ENCODE measurements around the gene TAF11.
"Not testable (repeated sequence)": the region's sequence is repeated elsewhere in the genome, so short reads cannot be mapped to it uniquely, and the experiment has no call there.

Gene TAF11

GRCh38 chr6:34887753-34888513 lies at the start of gene TAF11:
TAF11 (minus strand) TSS chr6:34888042; CDS start chr6:34887957, 85 bp downstream.
- Histone ChIP-seq H3K4me1 (ENCODE audit: insufficient read depth, low read length) (peaks cover 13% of the 10 kb centered on the region), H2AFZ (ENCODE audit: low read depth, low read length) (peak within 1 kb of the TSS; percentile 91), H3K9me3 (ENCODE audit: low read length) (no peaks in the 10 kb centered on the region), H3K27me3 (ENCODE audit: insufficient read depth, low read length) (no peaks in the 10 kb centered on the region), H3K4me3 (ENCODE audit: low read length) (peak within 1 kb of the TSS; percentile 94), H3K36me3 (ENCODE audit: insufficient read depth, low read length) (peaks cover 15% of the 10 kb centered on the region)

- Histone ChIP-seq H2AFZ (ENCODE audit: low read depth, low read length) (no peak overlapping the region), H3K4me1 (ENCODE audit: insufficient read depth, low read length) (no peaks in the 10 kb centered on the region), H3K4me3 (ENCODE audit: low read length) (no peak overlapping the region), H3K9me3 (ENCODE audit: low read length) (no peaks in the 10 kb centered on the region), H3K27me3 (ENCODE audit: insufficient read depth, low read length) (no peaks in the 10 kb centered on the region), H3K36me3 (ENCODE audit: insufficient read depth, low read length) (no peaks in the 10 kb centered on the region)
Measured at GRCh38 chr6:34934516-34934915, 46.7 kb upstream of the TAF11 start.

GRCh38 chr6:34932202-34932601 lies 44.4 kb upstream of the TAF11 start:
- H3K4me3 ChIP-seq (ENCODE audit: low read length); H3K27me3 ChIP-seq (ENCODE audit: insufficient read depth, low read length); H3K36me3 ChIP-seq (ENCODE audit: insufficient read depth, low read length); H3K4me1 ChIP-seq (ENCODE audit: insufficient read depth, low read length); H3K9me3 ChIP-seq (ENCODE audit: low read length); H2AFZ ChIP-seq (ENCODE audit: low read depth, low read length): not testable (repeated sequence)

GRCh38 chr6:34930221-34930620 lies 42.4 kb upstream of the TAF11 start:
- Histone ChIP-seq H3K4me1 (ENCODE audit: insufficient read depth, low read length) (no peaks in the 10 kb centered on the region), H3K4me3 (ENCODE audit: low read length) (no peak overlapping the region), H2AFZ (ENCODE audit: low read depth, low read length) (no peak overlapping the region), H3K36me3 (ENCODE audit: insufficient read depth, low read length) (no peaks in the 10 kb centered on the region), H3K27me3 (ENCODE audit: insufficient read depth, low read length) (no peaks in the 10 kb centered on the region), H3K9me3 (ENCODE audit: low read length) (no peaks in the 10 kb centered on the region)

- Histone ChIP-seq H3K36me3 (ENCODE audit: insufficient read depth, low read length) (no peaks in the 10 kb centered on the region), H3K9me3 (ENCODE audit: low read length) (no peaks in the 10 kb centered on the region), H3K27me3 (ENCODE audit: insufficient read depth, low read length) (no peaks in the 10 kb centered on the region), H3K4me1 (ENCODE audit: insufficient read depth, low read length) (no peaks in the 10 kb centered on the region), H2AFZ (ENCODE audit: low read depth, low read length) (no peak overlapping the region), H3K4me3 (ENCODE audit: low read length) (no peak overlapping the region)
Measured at GRCh38 chr6:34929241-34929978, 41.6 kb upstream of the TAF11 start.

GRCh38 chr6:34928695-34929094 lies 40.9 kb upstream of the TAF11 start:
- Histone ChIP-seq H3K36me3 (ENCODE audit: insufficient read depth, low read length) (no peaks in the 10 kb centered on the region), H2AFZ (ENCODE audit: low read depth, low read length) (no peak overlapping the region), H3K9me3 (ENCODE audit: low read length) (no peaks in the 10 kb centered on the region), H3K4me1 (ENCODE audit: insufficient read depth, low read length) (no peaks in the 10 kb centered on the region), H3K4me3 (ENCODE audit: low read length) (no peak overlapping the region), H3K27me3 (ENCODE audit: insufficient read depth, low read length) (no peaks in the 10 kb centered on the region)

GRCh38 chr6:34928220-34928619 lies 40.4 kb upstream of the TAF11 start:
- Histone ChIP-seq H3K36me3 (ENCODE audit: insufficient read depth, low read length) (no peaks in the 10 kb centered on the region), H3K4me3 (ENCODE audit: low read length) (no peak overlapping the region), H3K4me1 (ENCODE audit: insufficient read depth, low read length) (no peaks in the 10 kb centered on the region), H2AFZ (ENCODE audit: low read depth, low read length) (no peak overlapping the region), H3K9me3 (ENCODE audit: low read length) (no peaks in the 10 kb centered on the region), H3K27me3 (ENCODE audit: insufficient read depth, low read length) (no peaks in the 10 kb centered on the region)

GRCh38 chr6:34926655-34927054 lies 38.8 kb upstream of the TAF11 start:
- H3K27me3 ChIP-seq (ENCODE audit: insufficient read depth, low read length) = no peaks in the 10 kb centered on the region
- H3K36me3 ChIP-seq (ENCODE audit: insufficient read depth, low read length) = no peaks in the 10 kb centered on the region
- H3K9me3 ChIP-seq (ENCODE audit: low read length) = no peaks in the 10 kb centered on the region
- H3K4me3 ChIP-seq (ENCODE audit: low read length) = no peak overlapping the region
- no peaks in the 10 kb centered on the region for H3K4me1 ChIP-seq (ENCODE audit: insufficient read depth, low read length)
- no peak overlapping the region for H2AFZ ChIP-seq (ENCODE audit: low read depth, low read length)

- no peaks in the 10 kb centered on the region for H3K27me3 ChIP-seq (ENCODE audit: insufficient read depth, low read length)
- H3K9me3 ChIP-seq (ENCODE audit: low read length) = no peaks in the 10 kb centered on the region
Measured at GRCh38 chr6:34924831-34925625, 37.2 kb upstream of the TAF11 start.

GRCh38 chr6:34922177-34922663 lies 34.4 kb upstream of the TAF11 start:
- Histone ChIP-seq H2AFZ (ENCODE audit: low read depth, low read length) (no peak overlapping the region), H3K9me3 (ENCODE audit: low read length) (no peaks in the 10 kb centered on the region), H3K4me3 (ENCODE audit: low read length) (no peak overlapping the region), H3K27me3 (ENCODE audit: insufficient read depth, low read length) (no peaks in the 10 kb centered on the region), H3K36me3 (ENCODE audit: insufficient read depth, low read length) (no peaks in the 10 kb centered on the region), H3K4me1 (ENCODE audit: insufficient read depth, low read length) (no peaks in the 10 kb centered on the region)

More at GRCh38 chr6:34924831-34925625, 37.2 kb upstream of the TAF11 start:
- H3K4me1 ChIP-seq (ENCODE audit: insufficient read depth, low read length) = no peaks in the 10 kb centered on the region
- no peak overlapping the region for H3K4me3 ChIP-seq (ENCODE audit: low read length)
- no peaks in the 10 kb centered on the region for H3K36me3 ChIP-seq (ENCODE audit: insufficient read depth, low read length)
- H2AFZ ChIP-seq (ENCODE audit: low read depth, low read length) = no peak overlapping the region

GRCh38 chr6:34920097-34920496 lies 32.3 kb upstream of the TAF11 start:
- Histone ChIP-seq H3K27me3 (ENCODE audit: insufficient read depth, low read length) (no peaks in the 10 kb centered on the region), H2AFZ (ENCODE audit: low read depth, low read length) (no peak overlapping the region), H3K9me3 (ENCODE audit: low read length) (no peaks in the 10 kb centered on the region), H3K4me3 (ENCODE audit: low read length) (no peak overlapping the region), H3K4me1 (ENCODE audit: insufficient read depth, low read length) (no peaks in the 10 kb centered on the region), H3K36me3 (ENCODE audit: insufficient read depth, low read length) (no peaks in the 10 kb centered on the region)

- Histone ChIP-seq H3K4me3 (ENCODE audit: low read length) (no peak overlapping the region), H3K4me1 (ENCODE audit: insufficient read depth, low read length) (no peaks in the 10 kb centered on the region), H3K9me3 (ENCODE audit: low read length) (no peaks in the 10 kb centered on the region), H3K27me3 (ENCODE audit: insufficient read depth, low read length) (no peaks in the 10 kb centered on the region), H3K36me3 (ENCODE audit: insufficient read depth, low read length) (no peaks in the 10 kb centered on the region), H2AFZ (ENCODE audit: low read depth, low read length) (no peak overlapping the region)
Measured at GRCh38 chr6:34919651-34920050, 31.8 kb upstream of the TAF11 start.

All from neuron (in vitro differentiated cells).